Activated T-cell treated with anti-CD3 and anti-CD28 coated beads for 24 hours (primary cell): ENCODE results near the gene CFAP65.

Source experiments
- DNase-seq: peaks from one replicate; pipeline ENCODE4 v3.0.0-alpha.2; 2020; ENCODE audit warnings: low read depth

The CFAP65 gene

DNA sequence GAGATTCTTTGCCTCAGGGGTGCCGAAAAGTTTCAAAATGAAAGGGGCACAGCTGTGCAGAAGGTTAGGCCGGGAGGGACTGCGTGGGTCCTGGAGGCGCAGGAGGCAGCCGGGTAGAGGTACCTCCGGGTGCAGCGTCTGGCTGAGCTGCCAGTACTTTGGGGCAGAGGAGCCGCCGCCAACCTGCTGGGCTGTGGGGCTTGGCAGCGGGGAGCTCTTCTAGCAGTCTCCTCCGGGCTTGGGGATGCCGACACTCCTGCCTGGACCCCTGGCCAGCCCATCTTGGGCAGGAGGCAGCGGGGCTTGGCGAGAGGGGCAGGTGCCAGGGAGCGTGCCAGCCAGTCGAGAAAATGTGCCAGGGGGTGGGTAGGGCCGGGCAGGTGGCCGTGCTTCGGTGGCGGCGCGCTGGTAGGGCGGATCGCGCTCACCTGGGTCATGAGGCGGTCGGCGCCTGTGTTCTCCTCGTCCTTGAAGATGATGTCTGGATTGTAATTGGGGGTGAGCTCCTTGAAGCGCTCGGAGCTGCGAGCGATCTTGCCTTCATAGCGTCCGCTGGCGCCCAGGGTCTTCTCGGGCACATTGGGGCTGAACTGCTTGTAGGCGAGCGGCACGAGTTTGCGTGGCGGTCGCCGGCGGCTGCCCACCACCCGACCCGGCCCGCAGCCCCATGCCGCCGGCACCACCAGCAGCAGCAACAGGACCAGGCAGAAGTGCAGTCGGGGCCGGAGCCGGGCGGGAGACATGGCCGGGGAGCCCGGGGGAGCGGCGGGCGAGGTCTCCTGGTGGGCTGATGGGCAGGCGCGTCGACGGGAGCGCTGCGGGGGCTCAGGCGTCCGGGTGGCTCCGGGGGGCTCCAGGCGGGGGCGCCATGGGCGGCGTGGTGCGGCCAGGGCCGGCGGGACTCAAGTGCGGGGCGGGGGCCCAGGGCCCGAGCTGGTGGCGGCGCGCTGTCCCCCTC is 18.7 kb upstream of the CFAP65 start:
- DNase-seq, result no peak

DNA sequence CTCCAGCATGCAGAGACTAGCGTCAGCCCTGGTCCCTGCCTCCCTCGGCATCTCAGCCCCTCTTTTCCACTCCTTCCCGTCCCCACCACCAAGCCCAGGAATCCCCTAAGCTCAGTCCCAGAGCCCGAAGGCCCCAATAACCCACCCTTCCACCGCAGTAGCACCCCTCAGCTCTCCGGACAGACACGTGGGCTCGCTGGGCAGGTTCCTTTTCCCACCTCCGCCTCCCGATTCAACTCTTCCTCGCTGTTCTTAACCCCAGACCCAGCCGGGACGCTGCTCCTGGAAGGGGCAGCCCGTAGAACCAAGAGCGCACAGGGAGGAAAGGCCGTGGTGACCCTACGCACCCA is 18.0 kb upstream of the CFAP65 start:
- no peak for DNase-seq

DNA sequence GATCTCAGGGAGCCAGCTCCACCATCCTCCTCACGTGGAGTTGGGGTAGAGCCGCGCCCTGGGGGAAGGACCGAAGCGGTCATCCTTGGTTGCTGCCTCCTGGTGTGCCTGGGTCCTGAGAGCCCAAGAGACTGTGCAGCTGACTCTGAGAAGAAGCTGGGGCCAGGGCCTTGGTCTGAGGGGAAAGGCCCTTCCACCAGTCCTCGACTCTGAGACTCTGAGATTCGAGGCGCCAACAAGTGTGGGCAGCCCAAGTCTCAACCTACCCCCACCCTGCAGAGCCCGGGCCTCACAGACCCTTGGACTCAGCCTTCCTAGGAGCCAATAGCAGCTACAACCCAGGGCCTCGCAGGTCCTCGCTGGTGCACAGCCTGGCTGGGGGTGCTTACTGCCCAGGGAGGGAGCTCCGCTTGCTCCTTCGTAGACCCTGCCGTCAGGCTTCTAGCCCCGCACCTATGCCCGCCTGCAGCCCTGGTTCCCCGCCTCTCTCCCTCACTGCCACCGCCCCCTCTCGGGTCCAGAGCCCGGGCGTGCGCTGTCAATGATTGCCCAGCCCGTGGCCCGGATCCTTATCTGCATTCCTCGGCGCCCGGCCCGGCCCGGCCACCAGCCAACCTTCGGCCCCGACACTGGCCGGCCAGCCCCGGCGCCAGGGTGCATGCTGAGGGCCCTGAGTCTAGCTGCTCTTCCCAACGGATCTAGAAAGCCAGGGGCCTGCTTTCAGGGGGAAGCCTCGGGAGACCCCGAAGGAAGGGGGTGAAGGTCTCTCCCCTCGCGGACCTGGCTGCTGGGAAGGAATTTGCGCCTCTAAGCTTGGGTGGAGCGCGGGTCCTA is 17.4 kb upstream of the CFAP65 start:
- DNase-seq, result no peak

GRCh38 chr2:219057709-219058540 is 16.6 kb upstream of the CFAP65 start:
- DNase-seq, result peak; percentile 69

DNA sequence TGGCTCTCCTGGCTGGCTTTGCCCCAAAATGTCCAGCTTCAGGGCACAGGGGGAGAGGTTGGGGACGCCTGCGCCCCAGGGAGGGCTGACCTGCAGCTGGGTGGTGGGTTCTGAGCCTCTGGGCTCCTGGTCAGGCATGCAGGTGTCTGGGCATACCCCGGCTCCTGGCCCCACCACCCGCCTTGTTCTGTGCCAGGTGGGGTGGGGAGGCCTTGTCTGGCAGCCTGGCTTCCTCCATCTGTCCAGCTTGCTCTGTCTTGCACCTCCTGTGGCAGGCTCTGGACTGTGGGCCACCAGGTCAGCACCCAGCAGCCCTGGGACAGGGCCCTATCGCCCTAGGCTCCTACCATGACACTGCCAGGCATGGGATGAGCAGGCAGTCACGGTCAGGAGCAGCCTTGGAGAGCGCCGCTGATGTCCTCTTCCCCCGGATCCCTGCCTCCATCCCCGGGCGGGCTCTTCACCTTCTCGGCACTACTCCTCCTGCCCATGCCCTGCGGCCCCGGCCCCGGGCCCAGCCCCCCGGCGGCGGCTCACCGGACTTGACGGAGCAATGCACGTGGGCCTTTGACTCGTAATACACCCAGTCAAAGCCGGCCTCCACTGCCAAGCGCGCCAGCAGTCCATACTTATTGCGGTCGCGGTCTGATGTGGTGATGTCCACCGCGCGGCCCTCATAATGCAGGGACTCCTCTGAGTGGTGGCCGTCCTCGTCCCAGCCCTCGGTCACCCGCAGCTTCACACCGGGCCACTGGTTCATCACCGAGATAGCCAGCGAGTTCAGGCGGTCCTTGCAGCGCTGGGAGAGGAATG is 15.8 kb upstream of the CFAP65 start:
- no peak for DNase-seq

DNA sequence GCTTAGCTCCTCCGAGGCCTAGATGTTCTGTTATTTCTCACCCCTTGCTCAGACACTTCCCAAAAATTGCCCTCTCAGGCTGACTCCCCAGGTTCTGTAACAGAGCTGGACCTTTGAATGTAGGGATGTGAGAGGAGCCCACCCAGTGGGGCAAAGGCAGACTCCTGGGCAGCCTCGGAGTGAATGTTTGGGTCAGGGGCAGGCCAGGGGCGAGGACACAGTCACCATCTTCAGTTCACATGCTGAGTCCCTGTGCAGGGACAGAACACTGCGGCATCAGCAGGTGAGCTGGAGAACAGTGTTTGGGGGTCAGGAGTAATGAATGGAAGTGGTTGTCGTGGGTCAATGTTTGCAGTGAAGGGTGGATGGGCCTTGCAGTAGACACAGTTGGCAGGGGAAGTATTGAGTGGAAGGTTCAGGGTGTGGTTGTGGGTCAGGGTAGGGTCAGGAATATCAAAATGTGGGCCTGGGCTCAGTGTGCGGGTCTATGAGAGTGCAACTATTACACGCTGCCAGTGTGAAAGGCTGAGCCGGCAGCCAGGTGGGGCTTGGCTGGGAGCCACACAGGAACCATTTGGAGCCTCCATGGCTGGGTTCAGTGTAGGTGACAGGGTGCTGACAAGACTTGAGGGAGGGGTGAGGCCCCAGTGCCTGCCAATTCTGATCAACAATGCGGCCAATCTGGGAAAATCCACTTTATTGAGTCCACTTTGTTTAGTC is 15.0 kb upstream of the CFAP65 start:
- no peak for DNase-seq

GRCh38 chr2:219054956-219055903 is 13.9 kb upstream of the CFAP65 start:
- DNase-seq, result no peak

GRCh38 chr2:219049282-219049681 is 8.0 kb upstream of the CFAP65 start:
- DNase-seq, result no peak

DNA sequence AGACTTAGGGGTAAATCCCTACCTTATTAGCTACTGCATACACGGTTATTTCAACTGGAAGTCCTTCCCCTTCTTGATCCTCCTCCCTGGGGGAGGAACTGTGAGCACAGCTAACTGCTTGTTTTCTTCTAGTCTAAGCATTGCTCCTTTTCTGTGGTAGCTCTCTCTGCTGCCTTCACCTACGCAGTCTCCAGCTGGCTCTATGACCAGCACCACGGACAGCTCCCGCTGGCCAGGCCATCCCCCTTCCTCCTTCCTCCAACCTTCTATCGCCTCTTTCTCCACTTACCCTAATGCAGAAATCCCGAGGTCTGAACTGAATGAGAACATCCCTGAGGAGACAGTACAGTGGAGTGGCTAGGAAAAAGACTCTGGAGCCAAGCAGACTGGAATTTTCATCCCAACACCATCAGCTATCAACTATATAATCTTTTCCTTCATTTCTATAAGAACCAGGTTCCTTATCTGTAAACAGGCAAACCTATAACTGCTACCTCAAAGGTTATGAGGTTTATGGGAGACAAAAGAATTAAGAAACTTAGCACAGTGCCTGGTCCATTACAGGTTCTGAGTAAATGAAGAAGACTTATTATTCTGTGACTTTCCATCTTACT is 4.7 kb upstream of the CFAP65 start:
- DNase-seq, result no peak

DNA sequence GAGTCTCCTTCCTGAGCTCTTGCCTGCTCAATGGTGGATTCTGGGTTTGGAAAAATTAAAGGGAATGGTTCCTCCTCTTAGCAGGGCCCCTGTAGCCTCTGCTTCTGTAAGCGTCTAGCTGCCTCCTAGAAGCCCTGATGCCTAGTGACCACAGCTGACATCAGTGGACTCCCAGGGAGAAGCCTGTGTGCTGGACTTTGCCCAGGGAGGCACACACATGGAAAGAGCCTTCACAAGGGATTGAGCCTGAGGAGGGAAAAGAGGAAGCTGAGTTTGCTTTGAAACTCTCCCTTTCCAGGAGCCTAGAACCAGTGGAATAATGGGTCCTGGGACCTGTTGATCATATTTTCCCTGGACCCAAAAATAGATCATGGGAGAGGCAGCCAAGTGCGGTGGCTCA is 1.4 kb upstream of the CFAP65 start:
- DNase-seq, result no peak

GRCh38 chr2:219042157-219042556 is 841 bp upstream of the CFAP65 start:
- no peak for DNase-seq

GRCh38 chr2:219038600-219038999 is 2.7 kb downstream of the CFAP65 start:
- no peak for DNase-seq

DNA sequence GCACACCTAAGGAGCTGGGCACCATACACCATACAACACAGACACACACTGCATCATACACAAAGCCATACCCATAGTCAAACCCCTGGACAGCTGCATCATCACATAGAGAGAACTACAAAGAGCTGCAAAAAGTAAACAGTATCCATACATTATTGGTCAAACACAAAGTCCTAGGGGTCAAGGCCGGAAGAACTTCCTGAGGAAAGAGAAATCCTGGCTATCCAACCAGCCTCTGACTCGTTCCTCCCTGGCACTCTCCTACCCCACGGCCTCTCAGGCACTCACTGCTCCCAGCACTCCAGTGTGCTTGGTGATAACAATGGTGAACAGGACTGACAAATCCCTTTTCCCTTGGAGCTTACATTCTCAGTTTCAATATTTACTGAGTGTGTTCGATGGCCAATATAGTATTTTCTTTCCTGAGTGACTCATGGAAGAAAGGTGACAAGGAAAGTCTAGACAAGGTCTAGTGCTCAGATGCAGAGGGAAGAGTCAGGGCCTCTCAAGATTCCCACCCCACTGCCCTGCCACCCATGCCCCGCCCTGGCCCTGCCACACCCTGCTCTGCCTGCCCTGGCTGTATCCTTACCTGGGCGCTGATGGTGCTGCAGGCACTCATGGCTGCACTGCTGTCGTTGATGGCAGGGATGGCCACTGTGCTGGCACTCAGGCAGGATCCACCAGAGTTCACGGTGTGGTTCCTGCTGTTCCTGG is 3.4 kb downstream of the CFAP65 start:
- DNase-seq, result no peak

GRCh38 chr2:219035942-219036341 is 5.4 kb downstream of the CFAP65 start:
- DNase-seq, result no peak

DNA sequence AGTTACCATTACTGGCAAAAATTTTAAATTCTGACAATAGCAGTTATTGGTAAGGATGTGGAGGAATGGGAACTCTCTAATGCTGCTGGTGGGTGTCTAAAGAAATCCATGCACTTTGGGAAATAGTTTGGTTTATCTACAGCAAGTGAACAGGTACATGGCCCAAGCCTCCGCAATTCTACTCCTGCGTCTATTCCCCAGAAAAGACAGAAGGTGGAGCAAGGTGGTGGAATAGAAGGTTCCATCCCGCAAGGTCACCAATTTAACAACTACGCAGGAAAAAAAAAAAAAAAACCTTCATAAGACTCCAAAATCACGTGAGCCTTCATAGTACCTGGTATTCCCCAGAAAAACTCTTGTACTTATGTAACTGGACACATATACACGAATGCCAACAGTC is 6.5 kb downstream of the CFAP65 start:
- no peak for DNase-seq

GRCh38 chr2:219032051-219032745 is 9.1 kb downstream of the CFAP65 start:
- no peak for DNase-seq

DNA sequence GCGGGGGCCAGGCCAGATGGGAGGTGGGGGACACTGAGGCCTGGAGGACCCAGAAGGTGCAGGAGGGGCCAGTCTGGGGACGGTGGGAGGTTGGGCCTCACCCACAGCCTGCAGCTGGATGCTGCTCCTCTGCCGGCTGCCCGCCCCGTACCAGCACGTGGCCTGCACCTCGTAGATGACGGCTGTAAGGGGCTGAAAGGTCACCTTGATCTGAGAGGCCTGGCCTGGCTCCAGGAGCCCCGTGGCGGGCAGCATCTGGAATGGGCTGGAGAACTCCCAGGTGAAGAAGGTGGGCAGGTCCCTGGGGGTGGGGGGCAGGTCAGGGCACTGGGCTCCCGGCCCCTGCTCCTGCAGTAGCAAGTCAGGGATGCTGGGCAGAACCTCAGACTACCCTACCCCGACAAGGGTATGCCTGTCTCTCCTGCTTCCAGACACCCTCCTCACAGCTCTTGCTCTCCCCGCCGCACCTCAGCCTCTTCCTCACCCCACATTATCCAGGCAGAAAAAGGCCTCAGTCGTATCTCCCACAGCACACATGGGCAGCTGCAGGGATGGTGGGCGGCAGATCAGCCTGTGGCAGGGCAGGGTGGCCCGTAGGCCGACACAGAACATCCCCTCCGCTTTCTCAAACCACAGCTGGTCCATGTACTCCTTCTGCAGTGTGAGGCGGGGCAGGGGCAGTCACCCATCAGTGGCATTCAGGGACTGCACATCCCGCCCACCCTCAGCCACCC is 10.1 kb downstream of the CFAP65 start:
- DNase-seq, result no peak
